Measurements from ENCODE around the gene PCBD2.
A peak's percentile ranks its signal among the peaks of the same experiment; 100 is the strongest.
"Not testable (repeated sequence)": the region's sequence is repeated elsewhere in the genome, so short reads cannot be mapped to it uniquely, and the experiment has no call there.

The PCBD2 gene

GRCh38 chr5:134904610-134905245 is at the start of gene PCBD2:
Gene PCBD2, plus strand, starts transcription at chr5:134905131. Its CDS starts 9 bp downstream, at chr5:134905140.
- DNase-seq: peak; percentile 96

- DNase-seq: not testable (repeated sequence)
Measured at GRCh38 chr5:134856465-134856864, 48.5 kb upstream of the PCBD2 start.

- no peak for DNase-seq
Measured at GRCh38 chr5:134857401-134857800, 47.5 kb upstream of the PCBD2 start.

- no peak for DNase-seq
Measured at GRCh38 chr5:134864707-134865106, 40.2 kb upstream of the PCBD2 start.

GRCh38 chr5:134873494-134873893 is 31.4 kb upstream of the PCBD2 start:
- no peak for DNase-seq

- peak; percentile 90 for DNase-seq
Measured at GRCh38 chr5:134873987-134874830, 30.7 kb upstream of the PCBD2 start, which contains the start of gene TXNDC15. Gene TXNDC15, plus strand, starts transcription at chr5:134874371. Its CDS starts 57 bp downstream, at chr5:134874428.

GRCh38 chr5:134874831-134875655 is 29.9 kb upstream of the PCBD2 start:
- DNase-seq: peak; percentile 75

- DNase-seq: no peak
Measured at GRCh38 chr5:134877159-134877558, 27.8 kb upstream of the PCBD2 start.

GRCh38 chr5:134878403-134878802 is 26.5 kb upstream of the PCBD2 start:
- no peak for DNase-seq

- DNase-seq: no peak
Measured at GRCh38 chr5:134879456-134879855, 25.5 kb upstream of the PCBD2 start.

- not testable (repeated sequence) for DNase-seq
Measured at GRCh38 chr5:134880937-134881336, 24.0 kb upstream of the PCBD2 start.

- not testable (repeated sequence) for DNase-seq
Measured at GRCh38 chr5:134881711-134882110, 23.2 kb upstream of the PCBD2 start.

GRCh38 chr5:134887593-134888159 is 17.3 kb upstream of the PCBD2 start:
- DNase-seq: no peak

GRCh38 chr5:134889335-134889734 is 15.6 kb upstream of the PCBD2 start:
- no peak for DNase-seq

- DNase-seq: no peak
Measured at GRCh38 chr5:134891473-134891872, 13.5 kb upstream of the PCBD2 start.

GRCh38 chr5:134892282-134892681 is 12.6 kb upstream of the PCBD2 start:
- no peak for DNase-seq

GRCh38 chr5:134892926-134893325 is 12.0 kb upstream of the PCBD2 start:
- DNase-seq: no peak

GRCh38 chr5:134893748-134894505 is 11.0 kb upstream of the PCBD2 start:
- no peak for DNase-seq

GRCh38 chr5:134902071-134902801 is 2.7 kb upstream of the PCBD2 start:
- no peak for DNase-seq

- peak; percentile 85 for DNase-seq
Measured at GRCh38 chr5:134905246-134905996, 490 bp downstream of the PCBD2 start.

GRCh38 chr5:134906811-134907210 is 1.9 kb downstream of the PCBD2 start:
- no peak for DNase-seq

Measured in activated CD8-positive, alpha-beta memory T cell treated with anti-CD3 and anti-CD28 coated beads, Interleukin-2, amount 50 U/mL, for 48 hours (primary cell).